Liver (tissue), 9 donors: ENCODE results near the gene ABHD6. TPM values are rescaled to one million over a fixed set of nuclear protein-coding genes. Genes with fewer than 3 reads are reported as not detected.
A peak's percentile ranks its signal among the peaks of the same experiment; 100 is the strongest.
"Not testable (repeated sequence)": the region's sequence is repeated elsewhere in the genome, so short reads cannot be mapped to it uniquely, and the experiment has no call there.

ENCODE experiments used
- DNase-seq: peaks from one replicate; pipeline ENCODE4 v3.0.0-alpha.2; 2017; ENCODE audit warnings: low spot score
- H3K27ac ChIP-seq, 2 donors: one replicate each; pipeline ENCODE4 v1.7.0; 2013; ENCODE audit warnings: inconsistent platforms in 2 of 2, low read length in 2 of 2, control low read depth in 1 of 2, low read depth in 1 of 2, mild to moderate bottlenecking in 1 of 2
- H3K27me3 ChIP-seq, 4 donors: one replicate each; pipeline versions ENCODE4 v1.6.1 to v1.7.0; 2013; ENCODE audit warnings: low read length in 3 of 4, inconsistent platforms in 1 of 4, mild to moderate bottlenecking in 1 of 4, moderate library complexity in 1 of 4; ENCODE audit not compliant: control insufficient read depth in 4 of 4, insufficient read depth in 4 of 4
- H3K36me3 ChIP-seq, 4 donors: one replicate each; pipeline versions ENCODE4 v1.6.1 to v1.7.0; 2013; ENCODE audit warnings: low read length in 3 of 4, mild to moderate bottlenecking in 3 of 4, low read depth in 1 of 4, moderate library complexity in 1 of 4; ENCODE audit not compliant: control insufficient read depth in 4 of 4, insufficient read depth in 3 of 4
- H3K4me1 ChIP-seq, 4 donors: one replicate each; pipeline versions ENCODE4 v1.6.1 to v1.7.0; 2013; ENCODE audit warnings: low read length in 3 of 4, mild to moderate bottlenecking in 3 of 4, moderate library complexity in 1 of 4; ENCODE audit not compliant: control insufficient read depth in 4 of 4, insufficient read depth in 4 of 4
- H3K4me3 ChIP-seq, 3 donors: one replicate each; pipeline versions ENCODE4 v1.6.1 to v1.7.0; 2013; ENCODE audit warnings: low read length in 3 of 3, control low read depth in 1 of 3, low read depth in 1 of 3, mild to moderate bottlenecking in 1 of 3
- H3K9ac ChIP-seq, 2 donors: one replicate each; pipeline ENCODE4 v1.7.0; 2013; ENCODE audit warnings: low read length in 2 of 2, mild to moderate bottlenecking in 2 of 2, moderate library complexity in 2 of 2, control low read depth in 1 of 2, low read depth in 1 of 2
- H3K9me3 ChIP-seq, 4 donors: one replicate each; pipeline versions ENCODE4 v1.6.1 to v1.7.0; 2013; ENCODE audit warnings: low read length in 3 of 4; ENCODE audit not compliant: control insufficient read depth in 4 of 4
- FOXA2 ChIP-seq: IDR thresholded peaks from 2 replicates; pipeline ENCODE4 v1.6.1; 2016; ENCODE audit warnings: antibody characterized with exemption
- GABPA ChIP-seq, 2 donors: IDR thresholded peaks in 1 of 2; conservative IDR thresholded peaks in 1 of 2; 2 replicates each; pipeline ENCODE4 v1.6.1; 2016; ENCODE audit warnings: antibody characterized with exemption in 2 of 2, mild to moderate bottlenecking in 1 of 2, moderate library complexity in 1 of 2
- HNF4A ChIP-seq, 2 donors: conservative IDR thresholded peaks; 2 replicates each; pipeline ENCODE4 v1.6.1; 2016; ENCODE audit warnings: antibody characterized with exemption in 2 of 2, mild to moderate bottlenecking in 2 of 2
- HNF4G ChIP-seq: IDR thresholded peaks from 2 replicates; pipeline ENCODE4 v1.6.1; 2016; ENCODE audit warnings: antibody characterized with exemption
- JUND ChIP-seq, 2 donors: IDR thresholded peaks; 2 replicates each; pipeline ENCODE4 v1.6.1; 2016; ENCODE audit warnings: antibody characterized with exemption in 2 of 2
- SP1 ChIP-seq: IDR thresholded peaks from 2 replicates; pipeline ENCODE4 v1.6.1; 2018; ENCODE audit warnings: antibody characterized with exemption, mild to moderate bottlenecking
- TAF1 ChIP-seq: conservative IDR thresholded peaks from 2 replicates; pipeline ENCODE4 v1.6.1; 2016; ENCODE audit warnings: antibody characterized with exemption, mild to moderate bottlenecking
- YY1 ChIP-seq: IDR thresholded peaks from 2 replicates; pipeline ENCODE4 v1.6.1; 2016; ENCODE audit warnings: antibody characterized with exemption, mild to moderate bottlenecking
- WGBS: extraction: QIAGEN DNeasy Blood & Tissue Kit; methylation state at CpG from one replicate; pipeline ENCODE4 v1.1.7; 2013; 5-methylcytosine and 5-hydroxymethylcytosine counted together
- polyA plus RNA-seq, 2 donors: library from polyadenylated mRNA; stranded (reverse) in 1 of 2; unstranded in 1 of 2; fragments of 200-250 nt in 1 of 2; fragments of >200 nt in 1 of 2; fragmentation: Nextera tagmentation in 1 of 2; extraction: Ambion mirVana in 1 of 2; gene quantifications; one replicate each; pipeline versions ENCODE4 v1.2.1 to v1.2.3, GENCODE V29; 2013 to 2015
- total RNA-seq, 2 donors: library from RNA; depleted of rRNA; stranded (reverse); fragments of >200 nt; gene quantifications; one replicate each; pipeline ENCODE4 v1.2.3, GENCODE V29; 2014
- TF ChIP-seq, protein P1 (sequence below): IDR thresholded peaks from 2 replicates; pipeline ENCODE4 v1.6.1; 2016; ENCODE audit warnings: antibody characterized with exemption, mild to moderate bottlenecking
- TF ChIP-seq, protein P2 (sequence below): fragments of 150-350 bp; IDR thresholded peaks from 2 replicates; pipeline ENCODE4 v1.5.1; 2017; ENCODE audit warnings: improper control_type of control experiment, low read depth, low read length; ENCODE audit not compliant: missing input control
- TF ChIP-seq, protein P3 (sequence below): IDR thresholded peaks from 2 replicates; pipeline ENCODE4 v1.6.1; 2016; ENCODE audit warnings: antibody characterized with exemption
- donor health status: healthy.
- donor health status: healthy.
- donor health status: healthy.
- donor health status: healthy.
- donor health status: healthy.

ABHD6 gene
- total and polyA plus RNA-seq, 4 donors = 19.8 to 60.9 (median 38.3) TPM

DNA sequence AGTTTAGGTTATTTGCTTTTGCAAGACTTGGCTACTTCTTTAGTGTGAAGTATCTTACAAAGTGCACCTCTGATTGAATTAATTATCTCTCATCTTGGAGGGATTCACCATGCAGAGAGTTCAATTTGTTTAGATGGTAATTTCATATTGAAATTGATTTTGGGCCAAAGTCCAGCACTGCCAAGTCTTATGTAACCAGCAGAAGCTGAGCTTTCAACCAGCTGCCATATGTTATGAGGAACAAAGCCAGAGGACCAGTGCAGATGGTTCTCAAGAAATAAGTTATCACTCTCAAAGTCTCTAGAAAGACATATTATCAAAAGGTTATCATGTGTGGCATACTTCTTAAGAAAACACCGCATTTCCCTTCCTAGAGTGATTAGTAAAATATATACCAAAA is 29.0 kb downstream of the ABHD6 start:
- WGBS = 85% methylated on average over 1 of the region's 1 CpG
- no peak overlapping the region for H3K27ac ChIP-seq
- H3K27me3 ChIP-seq = no peaks in the 10 kb centered on the region
- no peak overlapping the region for H3K9ac ChIP-seq
- TF ChIP-seq HNF4G = peak; percentile 12
- TF ChIP-seq, protein P1, sequence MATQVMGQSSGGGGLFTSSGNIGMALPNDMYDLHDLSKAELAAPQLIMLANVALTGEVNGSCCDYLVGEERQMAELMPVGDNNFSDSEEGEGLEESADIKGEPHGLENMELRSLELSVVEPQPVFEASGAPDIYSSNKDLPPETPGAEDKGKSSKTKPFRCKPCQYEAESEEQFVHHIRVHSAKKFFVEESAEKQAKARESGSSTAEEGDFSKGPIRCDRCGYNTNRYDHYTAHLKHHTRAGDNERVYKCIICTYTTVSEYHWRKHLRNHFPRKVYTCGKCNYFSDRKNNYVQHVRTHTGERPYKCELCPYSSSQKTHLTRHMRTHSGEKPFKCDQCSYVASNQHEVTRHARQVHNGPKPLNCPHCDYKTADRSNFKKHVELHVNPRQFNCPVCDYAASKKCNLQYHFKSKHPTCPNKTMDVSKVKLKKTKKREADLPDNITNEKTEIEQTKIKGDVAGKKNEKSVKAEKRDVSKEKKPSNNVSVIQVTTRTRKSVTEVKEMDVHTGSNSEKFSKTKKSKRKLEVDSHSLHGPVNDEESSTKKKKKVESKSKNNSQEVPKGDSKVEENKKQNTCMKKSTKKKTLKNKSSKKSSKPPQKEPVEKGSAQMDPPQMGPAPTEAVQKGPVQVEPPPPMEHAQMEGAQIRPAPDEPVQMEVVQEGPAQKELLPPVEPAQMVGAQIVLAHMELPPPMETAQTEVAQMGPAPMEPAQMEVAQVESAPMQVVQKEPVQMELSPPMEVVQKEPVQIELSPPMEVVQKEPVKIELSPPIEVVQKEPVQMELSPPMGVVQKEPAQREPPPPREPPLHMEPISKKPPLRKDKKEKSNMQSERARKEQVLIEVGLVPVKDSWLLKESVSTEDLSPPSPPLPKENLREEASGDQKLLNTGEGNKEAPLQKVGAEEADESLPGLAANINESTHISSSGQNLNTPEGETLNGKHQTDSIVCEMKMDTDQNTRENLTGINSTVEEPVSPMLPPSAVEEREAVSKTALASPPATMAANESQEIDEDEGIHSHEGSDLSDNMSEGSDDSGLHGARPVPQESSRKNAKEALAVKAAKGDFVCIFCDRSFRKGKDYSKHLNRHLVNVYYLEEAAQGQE = no peak
- no peak for TF ChIP-seq TAF1
- TF ChIP-seq HNF4A (conservative IDR thresholded peaks at IDR 0.05) = peak; percentile 29 to 37
- TF ChIP-seq, protein P2, sequence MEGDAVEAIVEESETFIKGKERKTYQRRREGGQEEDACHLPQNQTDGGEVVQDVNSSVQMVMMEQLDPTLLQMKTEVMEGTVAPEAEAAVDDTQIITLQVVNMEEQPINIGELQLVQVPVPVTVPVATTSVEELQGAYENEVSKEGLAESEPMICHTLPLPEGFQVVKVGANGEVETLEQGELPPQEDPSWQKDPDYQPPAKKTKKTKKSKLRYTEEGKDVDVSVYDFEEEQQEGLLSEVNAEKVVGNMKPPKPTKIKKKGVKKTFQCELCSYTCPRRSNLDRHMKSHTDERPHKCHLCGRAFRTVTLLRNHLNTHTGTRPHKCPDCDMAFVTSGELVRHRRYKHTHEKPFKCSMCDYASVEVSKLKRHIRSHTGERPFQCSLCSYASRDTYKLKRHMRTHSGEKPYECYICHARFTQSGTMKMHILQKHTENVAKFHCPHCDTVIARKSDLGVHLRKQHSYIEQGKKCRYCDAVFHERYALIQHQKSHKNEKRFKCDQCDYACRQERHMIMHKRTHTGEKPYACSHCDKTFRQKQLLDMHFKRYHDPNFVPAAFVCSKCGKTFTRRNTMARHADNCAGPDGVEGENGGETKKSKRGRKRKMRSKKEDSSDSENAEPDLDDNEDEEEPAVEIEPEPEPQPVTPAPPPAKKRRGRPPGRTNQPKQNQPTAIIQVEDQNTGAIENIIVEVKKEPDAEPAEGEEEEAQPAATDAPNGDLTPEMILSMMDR = no peak
- no peak for TF ChIP-seq JUND (IDR thresholded peaks at IDR 0.05)
- no peak for TF ChIP-seq GABPA (IDR thresholded peaks at IDR 0.05 in 1 of 2, conservative IDR thresholded peaks at IDR 0.05 in 1 of 2)
- no peak for TF ChIP-seq YY1
- TF ChIP-seq, protein P3, sequence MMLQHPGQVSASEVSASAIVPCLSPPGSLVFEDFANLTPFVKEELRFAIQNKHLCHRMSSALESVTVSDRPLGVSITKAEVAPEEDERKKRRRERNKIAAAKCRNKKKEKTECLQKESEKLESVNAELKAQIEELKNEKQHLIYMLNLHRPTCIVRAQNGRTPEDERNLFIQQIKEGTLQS = no peak
- no peak for DNase-seq
- no peaks in the 10 kb centered on the region for H3K9me3 ChIP-seq
- H3K4me1 ChIP-seq = peaks cover 0 to 9% (median 4%) of the 10 kb centered on the region in 4 donors
- peaks cover 6 to 25% (median 19%) of the 10 kb centered on the region in 4 donors for H3K36me3 ChIP-seq
- H3K4me3 ChIP-seq = no peak overlapping the region

DNA sequence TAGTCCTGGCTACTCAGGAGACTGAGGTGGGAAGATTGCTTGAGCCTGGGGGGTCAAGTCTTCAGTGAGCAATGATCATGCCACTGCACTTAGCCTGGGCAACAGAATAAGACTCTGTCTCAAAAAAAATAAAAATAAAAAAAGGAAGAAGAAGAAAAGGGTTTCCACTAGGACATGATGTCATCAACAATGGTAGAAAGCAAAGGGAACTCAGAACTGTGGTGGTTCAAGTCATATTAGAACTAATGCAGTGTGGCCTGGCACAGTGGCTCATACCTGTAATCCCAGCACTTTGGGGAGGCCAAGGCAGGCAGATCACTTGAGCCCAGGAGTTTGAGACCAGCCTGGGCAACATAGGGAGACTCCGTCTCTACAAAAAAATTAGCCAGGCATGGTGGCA is 30.0 kb downstream of the ABHD6 start:
- not testable (repeated sequence) for H3K27ac ChIP-seq, H3K4me3 ChIP-seq, H3K9ac ChIP-seq, H3K9me3 ChIP-seq, H3K27me3 ChIP-seq, DNase-seq
- Histone ChIP-seq H3K36me3 (peaks cover 6 to 25% (median 17%) of the 10 kb centered on the region in 4 donors), H3K4me1 (peaks cover 0 to 16% (median 9%) of the 10 kb centered on the region in 4 donors)
- 98% methylated on average over 1 of the region's 1 CpG for WGBS

DNA sequence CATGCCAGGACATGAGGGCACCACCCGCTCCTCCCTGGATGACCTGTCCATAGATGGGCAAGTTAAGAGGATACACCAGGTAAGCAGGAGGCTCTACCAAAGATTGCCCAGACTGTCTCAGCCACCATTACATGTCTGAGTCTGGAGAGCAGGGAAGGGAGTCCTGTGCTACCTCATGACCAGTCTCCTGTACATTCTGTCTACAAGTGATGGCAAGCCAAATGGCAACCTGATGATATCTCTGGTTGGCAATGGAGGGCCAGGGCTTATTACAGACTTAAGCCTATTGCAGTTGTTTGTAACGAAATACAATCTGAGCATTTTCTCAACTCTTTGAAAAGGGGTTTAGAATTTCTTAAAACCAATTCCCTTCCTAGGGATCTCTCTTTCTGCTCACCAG is 31.8 kb downstream of the ABHD6 start:
- Histone ChIP-seq H3K4me1 (peaks cover 0 to 28% (median 15%) of the 10 kb centered on the region in 4 donors), H3K9me3 (no peaks in the 10 kb centered on the region), H3K27ac (no peak overlapping the region), H3K4me3 (no peak overlapping the region), H3K36me3 (peaks cover 4 to 29% (median 18%) of the 10 kb centered on the region in 4 donors), H3K27me3 (no peaks in the 10 kb centered on the region), H3K9ac (no peak overlapping the region)
- WGBS = 98% methylated on average over 2 of the region's 2 CpGs
- no peak for DNase-seq
- TF ChIP-seq FOXA2 = no peak
- no peak for TF ChIP-seq HNF4A (conservative IDR thresholded peaks at IDR 0.05)
- no peak for TF ChIP-seq SP1
